ENCODE data around the gene MROH2A. TPM values are rescaled to one million over a fixed set of nuclear protein-coding genes. Genes with fewer than 3 reads are reported as not detected.
"Not testable (repeated sequence)": the region's sequence is repeated elsewhere in the genome, so short reads cannot be mapped to it uniquely, and the experiment has no call there.

The MROH2A gene
- total RNA-seq, result not detected in 2 replicates

GRCh38 chr2:233778030-233778429 is at the start of gene MROH2A:
MROH2A (plus strand) TSS chr2:233778330; CDS start chr2:233779359, 1,029 bp downstream.
- no peak for TF ChIP-seq CTCF (IDR thresholded peaks at IDR 0.05; ENCODE audit: insufficient read depth, low read depth, low read length)
- DNase-seq (ENCODE audit: low read depth), result no peak
- H3K4me3 ChIP-seq (ENCODE audit: low read depth, low read length), result no peak within 1 kb of the TSS

- no peak within 1 kb of the TSS for H3K4me3 ChIP-seq (ENCODE audit: low read depth, low read length)
- TF ChIP-seq CTCF (IDR thresholded peaks at IDR 0.05; ENCODE audit: insufficient read depth, low read depth, low read length), result no peak
- no peak for DNase-seq (ENCODE audit: low read depth)
Observed at GRCh38 chr2:233728723-233729301, 49.3 kb upstream of the MROH2A start, which contains the start of gene UGT1A3. UGT1A3 (plus strand) TSS chr2:233729042; CDS start chr2:233729127, 85 bp downstream.

- not testable (repeated sequence) for H3K4me3 ChIP-seq (ENCODE audit: low read depth, low read length); DNase-seq (ENCODE audit: low read depth)
Observed at GRCh38 chr2:233736868-233737653, 41.1 kb upstream of the MROH2A start.

GRCh38 chr2:233740870-233741269 is 37.3 kb upstream of the MROH2A start:
- H3K4me3 ChIP-seq (ENCODE audit: low read depth, low read length), result no peak overlapping the region
- no peak for DNase-seq (ENCODE audit: low read depth)
- TF ChIP-seq CTCF (IDR thresholded peaks at IDR 0.05; ENCODE audit: insufficient read depth, low read depth, low read length), result no peak

GRCh38 chr2:233743464-233744259 is 34.5 kb upstream of the MROH2A start:
- no peak for DNase-seq (ENCODE audit: low read depth)
- TF ChIP-seq CTCF (IDR thresholded peaks at IDR 0.05; ENCODE audit: insufficient read depth, low read depth, low read length), result no peak
- no peak overlapping the region for H3K4me3 ChIP-seq (ENCODE audit: low read depth, low read length)

- no peak for DNase-seq (ENCODE audit: low read depth)
- TF ChIP-seq CTCF (IDR thresholded peaks at IDR 0.05; ENCODE audit: insufficient read depth, low read depth, low read length), result no peak
Observed at GRCh38 chr2:233745073-233745755, 32.9 kb upstream of the MROH2A start.

GRCh38 chr2:233745838-233746237 is 32.3 kb upstream of the MROH2A start:
- H3K4me3 ChIP-seq (ENCODE audit: low read depth, low read length); DNase-seq (ENCODE audit: low read depth): not testable (repeated sequence)

More at GRCh38 chr2:233745073-233745755, 32.9 kb upstream of the MROH2A start:
- no peak overlapping the region for H3K4me3 ChIP-seq (ENCODE audit: low read depth, low read length)

Measured in fibroblast of villous mesenchyme (primary cell).